ENCODE measurements around the gene IGSF10.

GRCh38 chr3:151479452-151479851 is 18.6 kb upstream of the IGSF10 start:
- TF ChIP-seq PKNOX1 (IDR thresholded peaks at IDR 0.05) = peak; percentile 49; the same call in 1 of the 2 replicates
- TF ChIP-seq TARDBP (IDR thresholded peaks at IDR 0.05) = no peak
- TF ChIP-seq ARNT (IDR thresholded peaks at IDR 0.05) = no peak
- TF ChIP-seq FOXA1 (IDR thresholded peaks at IDR 0.05) = no peak
- TF ChIP-seq SP1 (IDR thresholded peaks at IDR 0.05) = no peak
- TF ChIP-seq BHLHE40 (IDR thresholded peaks at IDR 0.05; ENCODE audit: borderline replicate concordance) = no peak
- no peak for TF ChIP-seq SUZ12 (IDR thresholded peaks at IDR 0.05)
- no peak for TF ChIP-seq NFRKB (IDR thresholded peaks at IDR 0.05)
- no peak for TF ChIP-seq ZNF384 (IDR thresholded peaks at IDR 0.05)
- TF ChIP-seq FOXM1 (IDR thresholded peaks at IDR 0.05; ENCODE audit: borderline replicate concordance) = no peak

Measured in HEK293T (cell line).